WI38 (cell line): ENCODE results near the gene HSFX1.
"Not testable (repeated sequence)": the region's sequence is repeated elsewhere in the genome, so short reads cannot be mapped to it uniquely, and the experiment has no call there.

Source experiments
- H3K4me3 ChIP-seq: 2 replicates; pipeline ENCODE4 v1.5.1; 2011; ENCODE audit warnings: low read depth, mild to moderate bottlenecking, control low read depth, low read length
- TF ChIP-seq, protein P1 (sequence below): IDR thresholded peaks from 2 replicates; pipeline ENCODE4 v1.5.1; 2012; ENCODE audit warnings: low read depth, mild to moderate bottlenecking, control low read depth, low read length

HSFX1 gene, protein sequence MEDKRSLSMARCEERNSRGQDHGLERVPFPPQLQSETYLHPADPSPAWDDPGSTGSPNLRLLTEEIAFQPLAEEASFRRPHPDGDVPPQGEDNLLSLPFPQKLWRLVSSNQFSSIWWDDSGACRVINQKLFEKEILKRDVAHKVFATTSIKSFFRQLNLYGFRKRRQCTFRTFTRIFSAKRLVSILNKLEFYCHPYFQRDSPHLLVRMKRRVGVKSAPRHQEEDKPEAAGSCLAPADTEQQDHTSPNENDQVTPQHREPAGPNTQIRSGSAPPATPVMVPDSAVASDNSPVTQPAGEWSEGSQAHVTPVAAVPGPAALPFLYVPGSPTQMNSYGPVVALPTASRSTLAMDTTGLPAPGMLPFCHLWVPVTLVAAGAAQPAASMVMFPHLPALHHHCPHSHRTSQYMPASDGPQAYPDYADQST

GRCh38 chrX:149773768-149774167, at the start of gene HSFX1:
HSFX1 (plus strand) TSS chrX:149774068; CDS start chrX:149774682, 614 bp downstream.
- H3K4me3 ChIP-seq, result not testable (repeated sequence)

- not testable (repeated sequence) for H3K4me3 ChIP-seq
Measured at GRCh38 chrX:149727308-149727707, 46.6 kb upstream of the HSFX1 start.

DNA sequence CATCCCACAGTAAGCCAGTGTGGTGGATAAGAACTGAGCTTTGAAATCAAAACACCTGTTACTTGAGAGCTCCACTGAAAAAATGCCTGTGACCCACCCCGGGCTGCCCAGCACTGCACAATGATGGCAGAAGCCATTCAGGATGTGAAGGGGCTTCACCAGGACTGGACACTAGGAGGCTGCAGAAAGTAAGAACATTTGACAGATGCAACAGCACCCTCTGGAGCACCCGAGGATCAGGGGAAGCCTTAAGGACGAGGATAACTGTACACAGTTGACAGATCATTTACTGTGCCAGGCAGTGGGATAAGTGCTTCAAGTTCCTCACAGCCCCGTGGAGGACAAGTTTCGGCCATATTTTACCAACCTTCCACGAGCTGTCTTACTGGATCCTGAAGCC, 31.6 kb upstream of the HSFX1 start:
- not testable (repeated sequence) for H3K4me3 ChIP-seq

DNA sequence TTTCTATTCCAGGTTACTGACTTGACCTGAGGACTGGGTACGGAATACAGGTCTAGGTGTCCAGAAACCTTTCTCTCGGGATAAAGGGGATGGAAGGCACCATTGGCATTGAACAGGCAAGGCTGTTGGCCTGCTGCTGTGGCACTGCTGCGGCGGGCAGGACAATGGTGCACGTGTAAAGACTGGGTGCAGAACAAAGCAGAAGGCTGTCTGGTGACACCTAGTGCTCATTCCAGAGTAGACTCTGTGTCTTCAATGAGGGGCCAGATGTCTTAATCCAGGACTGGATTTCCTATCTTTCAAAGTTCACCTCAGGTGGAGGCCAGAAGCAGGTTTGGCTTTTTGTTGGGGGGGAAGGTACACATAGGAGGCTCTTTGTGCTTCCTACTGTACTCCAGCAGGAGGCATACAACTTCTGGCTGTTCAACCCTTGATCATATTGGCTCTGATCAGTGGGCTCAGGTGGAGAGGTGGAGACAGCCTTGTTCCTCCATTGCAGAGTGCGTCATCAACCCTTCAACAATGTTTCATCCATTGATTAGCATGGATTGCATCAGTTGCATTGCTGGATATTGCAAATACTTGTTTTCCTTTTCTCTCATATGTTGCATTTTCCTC, 27.4 kb upstream of the HSFX1 start:
- H3K4me3 ChIP-seq, result not testable (repeated sequence)

GRCh38 chrX:149757206-149758067, 16.4 kb upstream of the HSFX1 start:
- TF ChIP-seq, protein P1, sequence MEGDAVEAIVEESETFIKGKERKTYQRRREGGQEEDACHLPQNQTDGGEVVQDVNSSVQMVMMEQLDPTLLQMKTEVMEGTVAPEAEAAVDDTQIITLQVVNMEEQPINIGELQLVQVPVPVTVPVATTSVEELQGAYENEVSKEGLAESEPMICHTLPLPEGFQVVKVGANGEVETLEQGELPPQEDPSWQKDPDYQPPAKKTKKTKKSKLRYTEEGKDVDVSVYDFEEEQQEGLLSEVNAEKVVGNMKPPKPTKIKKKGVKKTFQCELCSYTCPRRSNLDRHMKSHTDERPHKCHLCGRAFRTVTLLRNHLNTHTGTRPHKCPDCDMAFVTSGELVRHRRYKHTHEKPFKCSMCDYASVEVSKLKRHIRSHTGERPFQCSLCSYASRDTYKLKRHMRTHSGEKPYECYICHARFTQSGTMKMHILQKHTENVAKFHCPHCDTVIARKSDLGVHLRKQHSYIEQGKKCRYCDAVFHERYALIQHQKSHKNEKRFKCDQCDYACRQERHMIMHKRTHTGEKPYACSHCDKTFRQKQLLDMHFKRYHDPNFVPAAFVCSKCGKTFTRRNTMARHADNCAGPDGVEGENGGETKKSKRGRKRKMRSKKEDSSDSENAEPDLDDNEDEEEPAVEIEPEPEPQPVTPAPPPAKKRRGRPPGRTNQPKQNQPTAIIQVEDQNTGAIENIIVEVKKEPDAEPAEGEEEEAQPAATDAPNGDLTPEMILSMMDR, result no peak

GRCh38 chrX:149758068-149758714, 15.7 kb upstream of the HSFX1 start:
- TF ChIP-seq, protein P1, result no peak
- H3K4me3 ChIP-seq, result no peak overlapping the region

More at GRCh38 chrX:149757206-149758067, 16.4 kb upstream of the HSFX1 start:
- H3K4me3 ChIP-seq, result no peak overlapping the region

- H3K4me3 ChIP-seq, result not testable (repeated sequence)
Measured at GRCh38 chrX:149758715-149759078, 15.2 kb upstream of the HSFX1 start.

GRCh38 chrX:149759824-149760223, 14.0 kb upstream of the HSFX1 start:
- no peak overlapping the region for H3K4me3 ChIP-seq
- TF ChIP-seq, protein P1, result no peak

- H3K4me3 ChIP-seq, result no peak overlapping the region
- TF ChIP-seq, protein P1, result no peak
Measured at GRCh38 chrX:149760965-149761364, 12.9 kb upstream of the HSFX1 start.

DNA sequence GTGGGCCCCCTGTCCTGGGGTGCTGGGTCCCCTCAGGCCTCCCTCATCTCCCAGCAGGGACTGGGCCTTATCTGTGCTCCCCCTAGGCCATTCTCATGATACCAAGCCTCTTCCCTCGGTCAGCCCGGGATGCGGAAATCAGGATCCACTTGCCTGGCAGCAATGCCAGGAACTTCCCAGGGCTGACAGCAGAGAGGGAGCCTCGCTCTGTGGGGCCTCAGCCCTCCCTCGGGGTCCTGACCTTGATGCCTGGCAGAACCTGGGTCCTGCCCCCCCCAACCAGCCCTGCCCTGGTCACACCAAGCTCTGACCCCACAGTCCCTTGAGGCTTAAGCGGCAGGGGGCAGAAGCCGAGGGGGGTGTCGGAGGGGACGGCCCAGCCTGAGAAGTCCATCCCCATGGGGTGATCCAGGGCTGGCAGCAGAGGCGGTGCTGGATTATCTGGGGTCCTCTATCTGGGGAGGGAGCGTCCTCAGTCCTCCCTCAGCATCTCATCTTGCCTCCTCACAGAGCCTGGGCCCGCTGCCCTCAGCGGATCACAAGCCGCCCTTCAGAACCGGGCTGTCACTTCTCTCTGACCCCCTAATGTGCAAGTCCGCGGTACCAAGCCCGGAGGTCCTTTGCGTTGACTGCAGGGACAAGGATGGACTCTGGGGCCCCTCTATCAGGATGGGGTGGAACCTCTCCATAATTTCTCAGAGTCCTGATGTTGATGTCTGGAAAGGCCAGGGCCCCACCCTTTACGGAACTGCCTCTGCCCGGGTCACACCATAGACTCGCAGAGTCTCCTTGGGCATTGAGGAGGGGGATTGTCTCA, 11.8 kb upstream of the HSFX1 start:
- H3K4me3 ChIP-seq, result not testable (repeated sequence)
